Kidney (tissue), 14 donors: ENCODE data around the gene PIKFYVE. TPM values are rescaled to one million over a fixed set of nuclear protein-coding genes. Genes with fewer than 3 reads are reported as not detected.

ENCODE experiments used
- DNase-seq, 5 donors: peaks; one replicate each; pipeline ENCODE4 v3.0.0-alpha.2; 2013 to 2020
- FAIRE-seq: peaks from 2 replicates; lab custom pipeline; 2012; peaks lifted over from hg19 to GRCh38; lab: Jason Lieb, UNC
- H3K27ac ChIP-seq, 2 donors: one replicate each; pipeline ENCODE4 v1.7.0; 2013; ENCODE audit warnings: low read depth in 2 of 2, low read length in 2 of 2, inconsistent platforms in 1 of 2
- H3K27me3 ChIP-seq: one replicate; pipeline ENCODE4 v1.7.1; 2013; ENCODE audit warnings: low read length, inconsistent platforms; ENCODE audit not compliant: control insufficient read depth, insufficient read depth
- H3K36me3 ChIP-seq, 3 donors: one replicate each; pipeline versions ENCODE4 v1.7.0 to v1.7.1; 2013; ENCODE audit warnings: low read length in 3 of 3, control low read depth in 1 of 3, inconsistent platforms in 1 of 3; ENCODE audit not compliant: insufficient read depth in 3 of 3, control insufficient read depth in 2 of 3
- H3K4me1 ChIP-seq, 3 donors: one replicate each; pipeline versions ENCODE4 v1.7.0 to v1.7.1; 2013; ENCODE audit warnings: low read length in 3 of 3, inconsistent platforms in 1 of 3, low read depth in 1 of 3; ENCODE audit not compliant: control insufficient read depth in 2 of 3, insufficient read depth in 2 of 3
- H3K4me3 ChIP-seq, 3 donors: one replicate each; pipeline versions ENCODE4 v1.7.0 to v1.8.1; 2013; ENCODE audit warnings: low read length in 3 of 3, control low read depth in 1 of 3, inconsistent platforms in 1 of 3
- H3K9ac ChIP-seq, 3 donors: one replicate each; pipeline versions ENCODE4 v1.7.0 to v1.7.1; 2013; ENCODE audit warnings: low read length in 3 of 3, control low read depth in 1 of 3, inconsistent platforms in 1 of 3
- H3K9me3 ChIP-seq, 3 donors: one replicate each; pipeline versions ENCODE4 v1.7.0 to v1.7.1; 2013; ENCODE audit warnings: low read length in 3 of 3, control low read depth in 1 of 3, inconsistent platforms in 1 of 3; ENCODE audit not compliant: control insufficient read depth in 2 of 3, insufficient read depth in 1 of 3
- intact Hi-C: fragments of 100-400 bp; cut with DNase I; formaldehyde crosslinking; loops from one replicate; pipeline ENCODE4 v1.11.1; 2022
- polyA plus RNA-seq: library from polyadenylated mRNA; stranded (reverse); fragments of 350-450 nt; fragmentation: Illumina TruSeq; extraction: RNeasy Lipid Tissue Mini Kit (QIAGEN cat#74804); gene quantifications from one replicate; pipeline ENCODE4 v1.2.3, GENCODE V29; 2014; ENCODE audit warnings: low read depth, low replicate concordance; ENCODE audit not compliant: insufficient read depth
- total RNA-seq: library from RNA; stranded (reverse); fragmentation: NEBNext Ultra II Directional; extraction: Animal tissue kit (Norgen Biotek cat#: 25700); gene quantifications from one replicate; pipeline ENCODE4 v1.2.1, GENCODE V29; 2021
- TF ChIP-seq, protein P1 (sequence below): IDR thresholded peaks from 3 replicates; pipeline ENCODE4 v1.5.1; 2012; ENCODE audit warnings: mild to moderate bottlenecking, moderate library complexity, borderline replicate concordance; ENCODE audit not compliant: insufficient read depth; ENCODE audit errors: extremely low read depth
- donor health status: control.
- donor health status: control.
- donor health status: control.
- donor health status: control.
- donor health status: control.
- donor health status: DM: yes; HTN: yes; CAD: no.
- donor health status: Normal renal cell carcinoma (clear cell type).

The PIKFYVE gene
- total and polyA plus RNA-seq, 2 donors from 2014 or later = 3.4 to 31.5 TPM

DNA sequence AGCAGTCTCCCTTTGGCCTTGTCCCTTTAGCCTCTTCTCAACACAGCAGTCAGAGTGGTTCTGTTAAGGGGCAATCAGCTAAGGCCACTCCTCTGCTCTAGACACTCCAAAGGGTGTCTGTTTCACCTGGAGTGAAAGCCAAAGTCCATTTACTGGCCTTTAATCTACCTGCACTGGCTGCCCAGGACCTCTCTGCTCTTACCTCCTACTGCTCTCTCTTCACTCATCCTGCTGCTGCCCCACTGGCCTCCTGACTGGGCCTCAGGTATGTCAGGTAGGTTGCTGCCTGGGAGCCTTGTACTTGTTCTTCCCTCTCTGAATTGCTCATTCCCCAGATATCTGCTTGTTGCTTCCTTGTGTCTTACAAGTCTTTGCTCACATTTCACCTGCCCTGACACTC, 68.2 kb downstream of the PIKFYVE start:
- no peaks in the 10 kb centered on the region for H3K4me1 ChIP-seq
- H3K9me3 ChIP-seq = no peaks in the 10 kb centered on the region
- FAIRE-seq (no peak), DNase-seq (no peak)
- TF ChIP-seq, protein P1, sequence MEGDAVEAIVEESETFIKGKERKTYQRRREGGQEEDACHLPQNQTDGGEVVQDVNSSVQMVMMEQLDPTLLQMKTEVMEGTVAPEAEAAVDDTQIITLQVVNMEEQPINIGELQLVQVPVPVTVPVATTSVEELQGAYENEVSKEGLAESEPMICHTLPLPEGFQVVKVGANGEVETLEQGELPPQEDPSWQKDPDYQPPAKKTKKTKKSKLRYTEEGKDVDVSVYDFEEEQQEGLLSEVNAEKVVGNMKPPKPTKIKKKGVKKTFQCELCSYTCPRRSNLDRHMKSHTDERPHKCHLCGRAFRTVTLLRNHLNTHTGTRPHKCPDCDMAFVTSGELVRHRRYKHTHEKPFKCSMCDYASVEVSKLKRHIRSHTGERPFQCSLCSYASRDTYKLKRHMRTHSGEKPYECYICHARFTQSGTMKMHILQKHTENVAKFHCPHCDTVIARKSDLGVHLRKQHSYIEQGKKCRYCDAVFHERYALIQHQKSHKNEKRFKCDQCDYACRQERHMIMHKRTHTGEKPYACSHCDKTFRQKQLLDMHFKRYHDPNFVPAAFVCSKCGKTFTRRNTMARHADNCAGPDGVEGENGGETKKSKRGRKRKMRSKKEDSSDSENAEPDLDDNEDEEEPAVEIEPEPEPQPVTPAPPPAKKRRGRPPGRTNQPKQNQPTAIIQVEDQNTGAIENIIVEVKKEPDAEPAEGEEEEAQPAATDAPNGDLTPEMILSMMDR = no peak
- intact Hi-C loops = no loop called here
- H3K36me3 ChIP-seq = peaks cover 4 to 29% (median 15%) of the 10 kb centered on the region in 3 donors
- no peaks in the 10 kb centered on the region for H3K27me3 ChIP-seq
- no peak overlapping the region for H3K4me3 ChIP-seq
- no peak overlapping the region for H3K9ac ChIP-seq
- no peak overlapping the region for H3K27ac ChIP-seq

DNA sequence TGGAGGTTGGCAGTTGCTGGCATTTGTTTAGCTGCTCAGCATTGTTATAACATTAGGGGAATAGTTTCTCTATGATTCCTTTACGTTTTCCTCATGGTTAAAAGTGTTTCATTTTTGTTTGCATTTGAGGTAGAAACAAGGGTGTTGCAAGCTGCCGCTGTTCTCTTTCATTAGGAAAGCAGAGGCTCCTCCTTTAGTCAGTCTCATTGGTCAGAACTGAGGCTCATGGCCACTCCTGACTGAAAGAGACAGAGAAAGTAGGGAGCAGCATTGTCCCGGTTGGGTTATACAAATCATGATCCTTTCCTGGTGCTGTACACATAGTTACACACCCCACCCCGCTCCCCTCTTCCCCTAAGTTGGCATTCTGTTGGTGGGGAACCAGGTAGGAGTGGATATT, 80.7 kb downstream of the PIKFYVE start:
- intact Hi-C loops = no loop called here
- no peak overlapping the region for H3K9ac ChIP-seq
- DNase-seq = no peak
- no peak for FAIRE-seq
- TF ChIP-seq, protein P1 = no peak
- H3K36me3 ChIP-seq = peaks cover 0 to 35% (median 21%) of the 10 kb centered on the region in 3 donors
- no peak overlapping the region for H3K27ac ChIP-seq
- no peak overlapping the region for H3K4me3 ChIP-seq
- no peaks in the 10 kb centered on the region for H3K4me1 ChIP-seq
- no peaks in the 10 kb centered on the region for H3K9me3 ChIP-seq
- no peaks in the 10 kb centered on the region for H3K27me3 ChIP-seq

DNA sequence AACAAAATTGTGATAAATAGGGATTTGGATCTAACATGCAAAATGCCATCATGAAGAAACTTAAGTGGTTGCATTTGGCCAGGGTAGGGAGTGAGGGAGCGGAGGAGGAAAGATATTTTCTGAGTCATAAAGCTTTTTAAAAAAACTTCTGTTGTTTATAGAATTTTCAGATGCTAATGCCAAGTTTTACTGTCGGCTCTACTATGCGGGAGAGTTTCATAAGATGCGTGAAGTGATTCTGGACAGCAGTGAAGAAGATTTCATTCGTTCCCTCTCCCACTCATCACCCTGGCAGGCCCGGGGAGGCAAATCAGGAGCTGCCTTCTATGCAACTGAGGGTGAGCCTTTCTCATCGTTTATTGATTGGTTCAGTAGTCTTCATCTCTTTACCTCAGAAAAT, 84.6 kb downstream of the PIKFYVE start:
- Histone ChIP-seq H3K9ac (no peak overlapping the region), H3K9me3 (no peaks in the 10 kb centered on the region), H3K27me3 (no peaks in the 10 kb centered on the region), H3K4me1 (no peaks in the 10 kb centered on the region), H3K4me3 (no peak overlapping the region), H3K36me3 (peaks cover 8 to 61% (median 22%) of the 10 kb centered on the region in 3 donors), H3K27ac (no peak overlapping the region)
- TF ChIP-seq, protein P1 = no peak
- intact Hi-C loops = no loop called here
- FAIRE-seq (no peak), DNase-seq (no peak)
